Hepatocyte (in vitro differentiated cells): ENCODE measurements around the gene SLC2A8. TPM values are rescaled to one million over a fixed set of nuclear protein-coding genes. Genes with fewer than 3 reads are reported as not detected.
A peak's percentile ranks its signal among the peaks of the same experiment; 100 is the strongest.

ENCODE experiments used
- DNase-seq: peaks from one replicate; pipeline ENCODE4 v3.0.0-alpha.2; 2016; ENCODE audit warnings: low spot score
- H2AFZ ChIP-seq: fragments of 200-600 bp; sonication (generic); 2 replicates; pipeline ENCODE4 v1.6.0; 2016; ENCODE audit warnings: antibody characterized with exemption, mild to moderate bottlenecking
- H3K27ac ChIP-seq: fragments of 200-600 bp; sonication (generic); 2 replicates; pipeline ENCODE4 v1.5.1; 2016; ENCODE audit warnings: mild to moderate bottlenecking
- H3K27me3 ChIP-seq: fragments of 200-600 bp; sonication (generic); 2 replicates; pipeline ENCODE4 v1.6.1; 2016
- H3K36me3 ChIP-seq: fragments of 200-600 bp; sonication (generic); replicated peaks from 2 replicates; pipeline ENCODE4 v1.5.1; 2016; ENCODE audit warnings: low read depth; ENCODE audit not compliant: insufficient read depth
- H3K4me1 ChIP-seq: fragments of 200-600 bp; sonication (generic); 2 replicates; pipeline ENCODE4 v1.5.1; 2016; ENCODE audit warnings: mild to moderate bottlenecking, moderate library complexity; ENCODE audit not compliant: insufficient read depth
- H3K4me2 ChIP-seq: fragments of 200-600 bp; sonication (generic); 2 replicates; pipeline ENCODE4 v1.6.0; 2016
- H3K4me3 ChIP-seq: fragments of 200-600 bp; sonication (generic); 2 replicates; pipeline ENCODE4 v1.5.1; 2016; ENCODE audit warnings: mild to moderate bottlenecking
- H3K79me2 ChIP-seq: fragments of 200-600 bp; sonication (generic); 2 replicates; pipeline ENCODE4 v1.6.0; 2017; ENCODE audit warnings: mild to moderate bottlenecking
- H3K9me2 ChIP-seq: fragments of 200-600 bp; sonication (generic); replicated peaks from 2 replicates; pipeline ENCODE4 v1.6.0; 2017; ENCODE audit warnings: mild to moderate bottlenecking; ENCODE audit not compliant: insufficient read depth
- H3K9me3 ChIP-seq: fragments of 200-600 bp; sonication (generic); 2 replicates; pipeline ENCODE4 v1.5.1; 2016; ENCODE audit warnings: low read depth, mild to moderate bottlenecking
- H4K20me1 ChIP-seq: fragments of 200-600 bp; sonication (generic); 2 replicates; pipeline ENCODE4 v1.6.0; 2016; ENCODE audit warnings: mild to moderate bottlenecking; ENCODE audit not compliant: insufficient read depth, poor library complexity, severe bottlenecking
- CTCF ChIP-seq: fragments of 200-600 bp; sonication (generic); IDR thresholded peaks from 2 replicates; pipeline ENCODE4 v1.5.1; 2016; ENCODE audit warnings: antibody characterized with exemption, mild to moderate bottlenecking; ENCODE audit not compliant: poor library complexity
- EZH2 ChIP-seq: fragments of 200-600 bp; sonication (generic); IDR thresholded peaks from 2 replicates; pipeline ENCODE4 v1.6.1; 2016; ENCODE audit warnings: antibody characterized with exemption, mild to moderate bottlenecking, borderline replicate concordance
- EZH2phosphoT487 ChIP-seq: fragments of 200-600 bp; sonication (generic); IDR thresholded peaks from one replicate; pipeline ENCODE4 v1.6.1; 2018; ENCODE audit warnings: antibody characterized with exemption, mild to moderate bottlenecking, low read depth, moderate library complexity; ENCODE audit not compliant: unreplicated experiment, severe bottlenecking
- WGBS: methylation state at CpG from one replicate; pipeline ENCODE4 v1.1.6; 2016; ENCODE audit warnings: low lambda C conversion rate; ENCODE audit errors: missing lambda C conversion rate; 5-methylcytosine and 5-hydroxymethylcytosine counted together
- polyA plus RNA-seq: library from polyadenylated mRNA; unstranded; fragments of >200 nt; fragmentation: Nextera tagmentation; extraction: Ambion mirVana; gene quantifications from 2 replicates; pipeline ENCODE4 v1.2.1, GENCODE V29; 2016
- total RNA-seq: library from RNA; depleted of rRNA; stranded (reverse); fragments of >200 nt; gene quantifications from 2 replicates; pipeline ENCODE4 v1.2.3, GENCODE V29; 2014

The SLC2A8 gene
- total and polyA plus RNA-seq, 2 experiments from 2014 or later: 91.7 to 145 TPM

GRCh38 chr9:127390248-127390545 is 6.8 kb upstream of the SLC2A8 start:
- no peaks in the 10 kb centered on the region for H3K36me3 ChIP-seq
- H3K27me3 ChIP-seq: no peaks in the 10 kb centered on the region
- peak overlapping the region; percentile 1 for H3K4me2 ChIP-seq
- H2AFZ ChIP-seq: no peak overlapping the region
- no peaks in the 10 kb centered on the region for H3K9me3 ChIP-seq
- TF ChIP-seq EZH2 (no peak), EZH2phosphoT487 (no peak), CTCF (no peak)
- no peak for DNase-seq
- peaks cover 50% of the 10 kb centered on the region for H3K4me1 ChIP-seq
- no peaks in the 10 kb centered on the region for H4K20me1 ChIP-seq
- H3K9me2 ChIP-seq: no peaks in the 10 kb centered on the region
- H3K79me2 ChIP-seq: no peaks in the 10 kb centered on the region
- WGBS: 52% methylated on average over 2 of the region's 2 CpGs
- no peak overlapping the region for H3K4me3 ChIP-seq
- peak overlapping the region; percentile 96 for H3K27ac ChIP-seq

GRCh38 chr9:127390563-127390962 is 6.4 kb upstream of the SLC2A8 start:
- Histone ChIP-seq H4K20me1 (no peaks in the 10 kb centered on the region), H3K36me3 (no peaks in the 10 kb centered on the region), H3K4me3 (no peak overlapping the region), H3K27ac (peak overlapping the region; percentile 96), H3K79me2 (no peaks in the 10 kb centered on the region), H3K9me3 (no peaks in the 10 kb centered on the region), H3K4me1 (peaks cover 51% of the 10 kb centered on the region), H3K9me2 (no peaks in the 10 kb centered on the region), H2AFZ (no peak overlapping the region), H3K27me3 (no peaks in the 10 kb centered on the region), H3K4me2 (peak overlapping the region; percentile 32)
- TF ChIP-seq CTCF: no peak
- no peak for TF ChIP-seq EZH2phosphoT487
- TF ChIP-seq EZH2: no peak
- DNase-seq: peak; percentile 83
- WGBS: 53% methylated on average over 5 of the region's 5 CpGs

- Histone ChIP-seq H3K4me1 (peaks cover 56% of the 10 kb centered on the region), H3K27ac (peak overlapping the region; percentile 91), H4K20me1 (no peaks in the 10 kb centered on the region)
These were observed 4.8 kb upstream of the SLC2A8 start for GRCh38 chr9:127392166-127392565.

More at GRCh38 chr9:127392166-127392565, 4.8 kb upstream of the SLC2A8 start:
- no peaks in the 10 kb centered on the region for H3K36me3 ChIP-seq
- no peak overlapping the region for H3K4me3 ChIP-seq
- no peaks in the 10 kb centered on the region for H3K27me3 ChIP-seq
- no peaks in the 10 kb centered on the region for H3K79me2 ChIP-seq
- H2AFZ ChIP-seq: no peak overlapping the region
- no peaks in the 10 kb centered on the region for H3K9me2 ChIP-seq
- H3K4me2 ChIP-seq: no peak overlapping the region
- no peak for DNase-seq
- TF ChIP-seq EZH2phosphoT487: no peak
- TF ChIP-seq EZH2: no peak
- TF ChIP-seq CTCF: no peak
- no peaks in the 10 kb centered on the region for H3K9me3 ChIP-seq
- 86% methylated on average over 5 of the region's 5 CpGs for WGBS
